OCI-LY3 (cell line): ENCODE measurements around the gene EEF1G.
A peak's percentile ranks its signal among the peaks of the same experiment; 100 is the strongest.

Source experiments
- H2AFZ ChIP-seq: fragments of 200-600, 300-600 bp; shearing (Covaris generic); 2 replicates; pipeline ENCODE4 v1.6.0; 2014; ENCODE audit warnings: antibody characterized with exemption, low read depth, low read length
- H3K27ac ChIP-seq: fragments of 200-600, 300-600 bp; sonication (generic); 2 replicates; pipeline ENCODE4 v1.5.1; 2014; ENCODE audit warnings: mild to moderate bottlenecking, low read length, moderate library complexity, mixed read lengths
- H3K27me3 ChIP-seq: fragments of 200-600, 300-600 bp; sonication (generic); 2 replicates; pipeline ENCODE4 v1.6.1; 2014; ENCODE audit warnings: low read depth, low read length, mixed read lengths
- H3K36me3 ChIP-seq: fragments of 200-600, 300-600 bp; sonication (generic); replicated peaks from 2 replicates; pipeline ENCODE3; 2014; ENCODE audit warnings: low read depth, low read length, mixed read lengths
- H3K4me1 ChIP-seq: fragments of 300-600, 200-600 bp; sonication (generic); 2 replicates; pipeline ENCODE4 v1.6.1; 2014; ENCODE audit warnings: low read length, mixed read lengths
- H3K4me2 ChIP-seq: fragments of 200-600, 300-600 bp; sonication (generic); 2 replicates; pipeline ENCODE4 v1.6.1; 2014; ENCODE audit warnings: low read length, mixed read lengths
- H3K4me3 ChIP-seq: fragments of 300-600, 200-600 bp; sonication (generic); 2 replicates; pipeline ENCODE4 v1.5.1; 2014; ENCODE audit warnings: antibody characterized with exemption, mild to moderate bottlenecking, low read length, moderate library complexity
- H3K79me2 ChIP-seq: fragments of 300-600, 200-600 bp; shearing (Covaris generic); 2 replicates; pipeline ENCODE4 v1.6.1; 2014; ENCODE audit warnings: mild to moderate bottlenecking, low read length, mixed read lengths
- H3K9ac ChIP-seq: fragments of 300-600, 200-600 bp; shearing (Covaris generic); 2 replicates; pipeline ENCODE4 v1.6.0; 2014; ENCODE audit warnings: mild to moderate bottlenecking, low read length, moderate library complexity
- H3K9me3 ChIP-seq: fragments of 200-600, 300-600 bp; shearing (Covaris generic); 2 replicates; pipeline ENCODE4 v1.6.1; 2014; ENCODE audit warnings: low read length, mixed read lengths; ENCODE audit not compliant: insufficient read depth
- H4K20me1 ChIP-seq: fragments of 200-600, 300-600 bp; sonication (generic); 2 replicates; pipeline ENCODE4 v1.6.1; 2016; ENCODE audit warnings: low read length, mixed read lengths; ENCODE audit not compliant: insufficient read depth
- EZH2phosphoT487 ChIP-seq: fragments of 200-600 bp; shearing (Covaris generic); IDR thresholded peaks from 2 replicates; pipeline ENCODE4 v1.6.1; 2018; ENCODE audit warnings: antibody characterized with exemption, mixed run types, low read depth
- TF ChIP-seq, protein P1 (sequence below): fragments of 200-600, 300-600 bp; sonication (generic); IDR thresholded peaks from 2 replicates; pipeline ENCODE4 v1.5.1; 2014; ENCODE audit warnings: antibody characterized with exemption, low read length, low read depth

The EEF1G gene

DNA sequence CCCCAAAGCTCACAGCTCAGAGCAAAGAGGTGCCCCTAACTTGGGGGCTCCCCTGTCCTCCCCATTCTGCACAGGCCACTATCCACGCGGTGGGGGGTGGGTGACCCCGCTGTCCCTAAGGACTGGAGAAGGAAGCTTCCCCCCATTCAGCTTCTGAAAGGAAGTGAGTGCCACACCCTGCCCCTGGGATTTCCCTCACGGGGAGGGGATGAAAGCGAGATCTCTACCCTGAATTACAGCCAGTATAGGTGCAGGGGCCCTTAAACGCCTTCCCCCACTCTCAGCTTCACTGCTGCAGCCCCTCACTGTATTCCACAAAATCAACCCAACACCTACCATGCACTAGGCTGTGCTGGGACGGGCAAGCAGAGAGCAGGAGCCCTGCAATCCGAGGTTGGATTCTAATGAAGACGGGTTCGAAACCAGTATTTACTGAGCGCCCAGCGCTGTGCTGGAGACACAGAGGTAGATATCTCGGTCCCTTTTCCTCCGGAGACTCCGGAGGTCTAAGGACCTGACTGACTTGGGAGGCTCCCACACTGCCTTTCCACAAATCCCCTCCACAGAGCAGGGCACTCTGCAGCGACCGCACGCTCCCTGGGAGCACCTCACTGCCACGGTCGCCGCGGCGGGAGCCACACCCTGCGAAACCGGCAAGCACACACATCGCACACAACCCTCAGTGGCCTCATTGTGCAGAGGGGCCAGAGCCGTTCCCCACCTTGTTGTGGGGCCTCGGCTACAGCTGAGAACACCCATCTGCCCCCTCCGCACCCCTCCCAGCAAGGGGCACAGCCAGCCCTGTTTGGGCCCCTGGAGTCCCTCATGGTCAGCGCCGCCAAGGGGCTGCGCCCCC lies 28.9 kb downstream of the EEF1G start:
- H3K4me1 ChIP-seq, result peaks cover 53% of the 10 kb centered on the region
- peaks cover 30% of the 10 kb centered on the region for H4K20me1 ChIP-seq
- peaks cover 66% of the 10 kb centered on the region for H3K79me2 ChIP-seq
- no peak overlapping the region for H2AFZ ChIP-seq
- peak overlapping the region; percentile 93 for H3K9ac ChIP-seq
- no peaks in the 10 kb centered on the region for H3K9me3 ChIP-seq
- H3K4me3 ChIP-seq, result peak overlapping the region; percentile 91
- peaks cover 13% of the 10 kb centered on the region; the same call in 1 of the 2 replicates for H3K27me3 ChIP-seq
- H3K36me3 ChIP-seq, result peaks cover 5% of the 10 kb centered on the region
- TF ChIP-seq, protein P1, sequence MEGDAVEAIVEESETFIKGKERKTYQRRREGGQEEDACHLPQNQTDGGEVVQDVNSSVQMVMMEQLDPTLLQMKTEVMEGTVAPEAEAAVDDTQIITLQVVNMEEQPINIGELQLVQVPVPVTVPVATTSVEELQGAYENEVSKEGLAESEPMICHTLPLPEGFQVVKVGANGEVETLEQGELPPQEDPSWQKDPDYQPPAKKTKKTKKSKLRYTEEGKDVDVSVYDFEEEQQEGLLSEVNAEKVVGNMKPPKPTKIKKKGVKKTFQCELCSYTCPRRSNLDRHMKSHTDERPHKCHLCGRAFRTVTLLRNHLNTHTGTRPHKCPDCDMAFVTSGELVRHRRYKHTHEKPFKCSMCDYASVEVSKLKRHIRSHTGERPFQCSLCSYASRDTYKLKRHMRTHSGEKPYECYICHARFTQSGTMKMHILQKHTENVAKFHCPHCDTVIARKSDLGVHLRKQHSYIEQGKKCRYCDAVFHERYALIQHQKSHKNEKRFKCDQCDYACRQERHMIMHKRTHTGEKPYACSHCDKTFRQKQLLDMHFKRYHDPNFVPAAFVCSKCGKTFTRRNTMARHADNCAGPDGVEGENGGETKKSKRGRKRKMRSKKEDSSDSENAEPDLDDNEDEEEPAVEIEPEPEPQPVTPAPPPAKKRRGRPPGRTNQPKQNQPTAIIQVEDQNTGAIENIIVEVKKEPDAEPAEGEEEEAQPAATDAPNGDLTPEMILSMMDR, result no peak
- no peak for TF ChIP-seq EZH2phosphoT487
- H3K27ac ChIP-seq, result peak overlapping the region; percentile 93
- peak overlapping the region; percentile 99 for H3K4me2 ChIP-seq

DNA sequence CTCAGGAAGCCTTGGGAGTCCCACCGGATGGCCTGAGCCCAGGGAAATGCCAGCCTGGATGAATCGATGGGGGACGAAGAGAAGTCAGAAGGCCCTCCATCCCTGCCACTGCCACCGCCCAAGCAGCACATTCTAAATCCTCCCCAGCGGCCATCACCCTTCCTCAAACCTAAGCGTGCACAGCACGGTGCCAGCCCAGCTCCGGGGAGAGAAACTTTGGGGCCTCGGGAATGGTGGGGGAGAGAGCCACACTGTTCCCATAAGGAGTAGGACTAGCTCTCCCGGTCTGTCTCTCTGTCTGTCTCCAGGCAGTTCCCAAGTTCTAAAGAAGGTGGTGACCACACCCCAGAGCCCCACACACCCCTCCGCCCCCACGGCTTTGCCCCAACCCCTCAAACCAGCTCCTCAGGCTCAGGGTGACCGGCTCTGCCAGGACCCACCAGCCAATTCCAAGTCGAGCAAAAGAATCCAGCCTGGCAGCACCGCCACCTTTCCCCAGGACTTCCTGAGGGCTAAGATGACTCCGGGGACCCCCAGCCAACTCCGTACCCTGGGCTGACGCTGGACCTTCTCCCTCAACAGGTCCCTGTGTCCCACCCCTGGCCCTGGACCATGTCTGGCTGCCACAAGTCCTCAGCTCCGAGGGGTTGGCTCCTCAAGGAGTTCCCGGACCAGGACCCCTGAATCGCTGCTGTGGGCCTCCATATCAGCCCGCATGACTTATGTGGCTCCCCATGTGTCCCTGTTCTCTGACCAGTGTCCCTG lies 29.8 kb downstream of the EEF1G start:
- peaks cover 76% of the 10 kb centered on the region for H3K79me2 ChIP-seq
- H3K9me3 ChIP-seq, result no peaks in the 10 kb centered on the region
- H3K27me3 ChIP-seq, result peaks cover 12% of the 10 kb centered on the region; the same call in 1 of the 2 replicates
- peak overlapping the region; percentile 91 for H3K4me3 ChIP-seq
- H3K9ac ChIP-seq, result peak overlapping the region; percentile 93
- peaks cover 62% of the 10 kb centered on the region for H3K4me1 ChIP-seq
- TF ChIP-seq, protein P1, result no peak
- no peak for TF ChIP-seq EZH2phosphoT487
- peak overlapping the region; percentile 93 for H3K27ac ChIP-seq
- H3K4me2 ChIP-seq, result peak overlapping the region; percentile 99
- peaks cover 39% of the 10 kb centered on the region for H4K20me1 ChIP-seq
- peaks cover 8% of the 10 kb centered on the region for H3K36me3 ChIP-seq
- H2AFZ ChIP-seq, result no peak overlapping the region

- Histone ChIP-seq H3K27ac (peak overlapping the region; percentile 93), H3K36me3 (peaks cover 15% of the 10 kb centered on the region), H3K4me2 (peak overlapping the region; percentile 99), H2AFZ (no peak overlapping the region), H3K4me1 (peaks cover 66% of the 10 kb centered on the region), H3K79me2 (peaks cover 85% of the 10 kb centered on the region), H3K9me3 (no peaks in the 10 kb centered on the region), H4K20me1 (peaks cover 48% of the 10 kb centered on the region), H3K27me3 (peaks cover 8% of the 10 kb centered on the region; the same call in 1 of the 2 replicates), H3K4me3 (peak overlapping the region; percentile 91), H3K9ac (peak overlapping the region; percentile 93)
- no peak for TF ChIP-seq EZH2phosphoT487
- TF ChIP-seq, protein P1, result peak; percentile 92
These were observed 30.7 kb downstream of the EEF1G start for GRCh38 chr11:62542750-62543567.
